ENCODE results near the gene GPR35.

GPR35 gene

GRCh38 chr2:240594511-240595380 lies 30.5 kb upstream of the GPR35 start:
- Mint-ChIP-seq H3K4me3 (no peak overlapping the region), H3K27ac (no peak overlapping the region), H3K36me3 (ENCODE audit: low read depth) (peaks cover 1% of the 10 kb centered on the region), H3K4me1 (no peaks in the 10 kb centered on the region), H3K9me3 (no peaks in the 10 kb centered on the region), H3K27me3 (ENCODE audit: low read depth, poor library complexity) (no peaks in the 10 kb centered on the region)
- no peak for DNase-seq
- no peak for TF ChIP-seq CTCF (IDR thresholded peaks at IDR 0.05)

GRCh38 chr2:240595381-240596079 lies 29.8 kb upstream of the GPR35 start:
- H3K27me3 Mint-ChIP-seq (ENCODE audit: low read depth, poor library complexity) = no peaks in the 10 kb centered on the region
- peak; percentile 55 for DNase-seq
- no peaks in the 10 kb centered on the region for H3K9me3 Mint-ChIP-seq
- no peak overlapping the region for H3K4me3 Mint-ChIP-seq
- H3K36me3 Mint-ChIP-seq (ENCODE audit: low read depth) = peaks cover 6% of the 10 kb centered on the region
- H3K4me1 Mint-ChIP-seq = no peaks in the 10 kb centered on the region
- no peak overlapping the region for H3K27ac Mint-ChIP-seq
- peak; percentile 44 for TF ChIP-seq CTCF (IDR thresholded peaks at IDR 0.05)

GRCh38 chr2:240596080-240596460 lies 29.2 kb upstream of the GPR35 start:
- Mint-ChIP-seq H3K9me3 (no peaks in the 10 kb centered on the region), H3K36me3 (ENCODE audit: low read depth) (peaks cover 6% of the 10 kb centered on the region), H3K4me1 (no peaks in the 10 kb centered on the region), H3K27ac (no peak overlapping the region), H3K4me3 (no peak overlapping the region), H3K27me3 (ENCODE audit: low read depth, poor library complexity) (no peaks in the 10 kb centered on the region)
- DNase-seq = no peak
- TF ChIP-seq CTCF (IDR thresholded peaks at IDR 0.05) = no peak

- Mint-ChIP-seq H3K4me1 (no peaks in the 10 kb centered on the region), H3K27ac (no peak overlapping the region), H3K27me3 (ENCODE audit: low read depth, poor library complexity) (no peaks in the 10 kb centered on the region), H3K36me3 (ENCODE audit: low read depth) (peaks cover 6% of the 10 kb centered on the region), H3K9me3 (no peaks in the 10 kb centered on the region), H3K4me3 (no peak overlapping the region)
- DNase-seq = no peak
- TF ChIP-seq CTCF (IDR thresholded peaks at IDR 0.05) = no peak
Measured at GRCh38 chr2:240596491-240596931, 28.8 kb upstream of the GPR35 start.

GRCh38 chr2:240597054-240597418 lies 28.2 kb upstream of the GPR35 start:
- Mint-ChIP-seq H3K4me3 (no peak overlapping the region), H3K27ac (no peak overlapping the region), H3K9me3 (no peaks in the 10 kb centered on the region), H3K36me3 (ENCODE audit: low read depth) (peaks cover 6% of the 10 kb centered on the region), H3K27me3 (ENCODE audit: low read depth, poor library complexity) (no peaks in the 10 kb centered on the region), H3K4me1 (no peaks in the 10 kb centered on the region)
- no peak for DNase-seq
- no peak for TF ChIP-seq CTCF (IDR thresholded peaks at IDR 0.05)

Data from nephron progenitor cell (in vitro differentiated cells).